Posterior vena cava (tissue), 2 donors: ENCODE results near the gene HLA-E. TPM values are rescaled to one million over a fixed set of nuclear protein-coding genes. Genes with fewer than 3 reads are reported as not detected.

Experiments
- DNase-seq: peaks from one replicate; pipeline ENCODE4 v3.0.0-alpha.2; 2020; ENCODE audit warnings: low spot score
- intact Hi-C, 2 donors: fragments of 100-400 bp; cut with DNase I; formaldehyde crosslinking; loops; one replicate each; pipeline versions ENCODE4 v1.14.1 to v1.14.2; 2022 to 2023
- long read RNA-seq, 2 donors: library from polyadenylated mRNA; unstranded; transcript quantifications; one replicate each; pipeline ENCODE4 v2.0.0, GENCODE V29; 2020 to 2021
- total RNA-seq, 2 donors: library from RNA; stranded (reverse); fragmentation: NEBNext Ultra II Directional; extraction: Animal tissue kit (Norgen Biotek cat#: 25700); gene quantifications; one replicate each; pipeline ENCODE4 v1.2.1, GENCODE V29; 2021
- donor health status: DM: yes; HTN: yes; CAD: no.
- donor health status: DM: yes; HTN: yes; CAD: no.

HLA-E gene
- total RNA-seq, result 100 to 1,000 TPM; 304 to 327 TPM
- long read RNA-seq, donor 1, transcript HLA-E-201 (8 exons, 2,601 nt), result major isoform, 147 of 264 reads
- long read RNA-seq, donor 1, partial matches to known transcripts, result 106 of 264 reads
- long read RNA-seq, donor 1, other reads (novel, unspliced or antisense), result 11 of 264 reads
- long read RNA-seq, donor 2, transcript HLA-E-201 (8 exons, 2,601 nt), result major isoform, 1,219 of 1,484 reads
- long read RNA-seq, donor 2, partial matches to known transcripts, result 200 of 1,484 reads
- long read RNA-seq, donor 2, other reads (novel, unspliced or antisense), result 65 of 1,484 reads

- peak; percentile 97 for DNase-seq
- intact Hi-C loops, result no loop called here
Measured at GRCh38 chr6:30489081-30490025, at the start of gene HLA-E. Gene HLA-E (plus strand): TSS chr6:30489509. CDS start chr6:30489532, 23 bp downstream.

DNA sequence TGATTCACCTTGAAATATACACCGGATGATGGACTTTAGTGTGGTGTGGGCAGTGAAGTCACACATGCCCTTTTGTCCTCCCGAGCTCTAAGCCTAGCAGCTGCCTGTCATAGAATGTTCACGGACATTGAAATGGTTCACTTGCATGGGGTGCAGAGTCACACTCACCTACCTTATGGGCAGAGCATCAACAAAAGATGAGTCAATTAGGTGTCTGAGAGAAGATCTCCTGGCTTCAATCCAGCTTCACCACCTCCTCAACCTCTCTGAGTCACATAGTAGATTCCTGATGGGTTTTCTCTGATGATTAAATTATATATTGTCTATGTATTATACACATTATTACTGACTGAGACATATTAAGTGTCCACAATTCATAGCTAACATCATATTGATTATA is 48.1 kb upstream of the HLA-E start:
- no peak for DNase-seq
- intact Hi-C loops, result no loop called here

DNA sequence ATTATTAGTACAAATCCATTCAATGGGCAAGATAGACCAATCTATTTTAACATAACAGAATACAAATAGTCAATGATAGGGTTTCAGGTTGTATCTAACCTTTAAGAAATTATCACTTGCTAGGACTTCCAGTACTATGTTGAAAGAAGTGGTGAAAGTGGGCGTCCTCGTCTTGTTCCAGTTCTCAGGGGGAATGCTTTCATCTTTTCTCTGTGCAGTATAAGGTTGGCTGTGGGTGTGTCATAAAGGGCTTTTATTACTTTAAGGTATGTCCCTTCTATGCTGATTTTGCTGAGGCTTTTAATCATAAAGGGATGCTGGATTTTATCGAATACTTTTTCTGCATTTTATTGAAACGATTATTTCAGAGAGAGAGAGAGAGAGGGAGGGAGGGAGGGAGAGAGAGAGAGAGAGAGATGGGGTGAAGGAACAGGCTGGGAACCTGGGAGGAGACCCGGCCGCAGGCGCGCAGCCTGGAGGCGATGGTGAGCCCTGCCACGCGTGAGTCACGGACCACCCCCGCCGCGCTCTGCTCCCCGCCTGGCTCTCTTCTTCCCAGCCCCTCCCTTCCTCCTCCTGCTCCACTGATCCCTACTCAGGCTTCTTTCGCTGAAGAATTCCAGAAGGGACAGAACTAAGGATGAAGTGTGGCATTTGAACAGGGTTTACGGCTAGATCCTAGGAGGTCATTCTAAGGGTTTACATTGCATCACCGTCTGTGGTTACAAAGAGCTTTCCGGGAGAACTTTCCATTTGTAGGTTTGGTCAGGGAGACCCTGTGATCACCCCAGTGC is 45.5 kb upstream of the HLA-E start:
- intact Hi-C loops, result no loop called here

DNA sequence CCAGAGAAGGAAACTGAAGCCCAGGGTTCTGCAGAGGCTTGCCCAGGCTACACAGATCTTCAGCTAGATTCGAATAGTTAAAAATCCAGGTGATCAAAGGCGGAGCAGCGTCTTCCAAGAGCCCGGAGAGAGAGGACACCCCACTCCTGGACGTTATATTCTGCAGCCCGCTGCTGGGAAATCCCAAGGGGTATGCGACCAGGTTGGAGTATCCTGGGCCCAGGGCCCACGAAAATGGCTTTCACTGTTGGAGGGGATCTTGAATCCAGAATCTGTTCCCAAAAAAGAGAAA is 44.9 kb upstream of the HLA-E start:
- intact Hi-C loops, result no loop called here

More for the DNA sequence above, 45.5 kb upstream of the HLA-E start:
- DNase-seq, result no peak

DNA sequence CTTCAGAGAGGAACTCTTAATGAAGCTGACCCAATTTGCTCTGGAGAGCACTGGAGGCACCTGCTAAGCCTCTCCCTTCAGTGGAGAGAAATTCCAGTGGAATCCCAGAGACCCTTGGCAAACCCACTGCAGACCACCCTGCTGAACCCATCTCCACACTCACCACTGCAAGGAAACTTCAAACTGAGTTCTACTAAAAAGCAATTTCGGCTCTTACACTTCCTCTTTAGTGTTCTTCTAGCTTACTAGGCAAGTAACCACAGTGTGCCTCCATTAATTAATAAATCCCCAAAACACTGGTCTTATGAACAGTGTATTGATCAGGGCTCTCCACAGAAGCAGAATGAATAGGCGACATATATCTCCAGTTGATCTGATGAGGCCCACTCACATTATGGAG is 43.0 kb upstream of the HLA-E start:
- intact Hi-C loops, result no loop called here
- DNase-seq, result no peak

More for the DNA sequence above, 44.9 kb upstream of the HLA-E start:
- no peak for DNase-seq

GRCh38 chr6:30447237-30447636 is 42.1 kb upstream of the HLA-E start:
- intact Hi-C loops, result no loop called here
- no peak for DNase-seq

- intact Hi-C loops, result no loop called here
- DNase-seq, result no peak
Measured at GRCh38 chr6:30450548-30450908, 38.8 kb upstream of the HLA-E start.

DNA sequence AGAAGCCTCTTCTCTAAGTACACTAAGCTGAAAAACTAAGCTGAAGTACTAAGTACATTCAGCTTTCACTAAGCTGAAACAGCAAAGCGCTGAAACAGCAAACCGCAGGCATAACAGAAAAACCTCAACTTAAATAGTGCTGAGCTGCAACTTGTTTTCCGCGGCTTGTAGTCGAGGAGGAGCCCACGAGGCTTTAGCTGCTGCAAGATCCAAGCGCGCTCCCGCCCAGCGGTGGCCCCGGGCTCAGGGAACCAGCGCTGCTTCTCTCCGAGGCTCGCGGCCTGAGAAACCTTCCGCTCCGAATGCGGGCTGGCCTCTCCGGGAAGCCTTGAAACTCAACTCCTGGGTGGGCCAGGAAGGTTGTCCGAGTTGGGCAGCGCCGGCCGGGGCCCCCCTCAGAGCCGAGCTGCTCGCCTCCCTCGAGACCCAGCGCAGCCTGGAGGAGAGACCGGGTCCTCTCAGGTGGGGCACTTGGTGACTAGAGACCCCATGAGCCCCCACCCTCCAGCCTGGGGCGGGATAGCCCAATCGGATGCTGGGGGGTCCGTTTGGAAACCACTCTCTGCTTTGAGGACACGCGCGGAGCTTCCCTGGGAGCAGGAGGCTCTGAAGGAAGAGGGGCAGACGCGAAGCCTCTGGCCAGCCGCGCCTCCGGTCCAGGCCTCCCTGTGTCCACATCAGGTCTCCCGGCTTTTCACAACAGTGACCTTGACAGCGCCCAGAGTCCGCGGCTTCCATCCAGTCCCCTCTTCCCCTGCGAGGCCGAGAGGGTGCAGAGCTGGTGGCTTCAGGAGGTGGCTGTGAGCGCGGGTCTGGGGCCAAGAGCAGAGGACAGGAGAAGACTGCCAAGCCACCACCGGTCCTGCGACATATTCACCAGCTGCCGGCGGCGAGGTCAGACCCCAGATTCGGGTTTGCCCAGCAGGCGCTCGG is 38.1 kb upstream of the HLA-E start:
- DNase-seq, result peak; percentile 88
- intact Hi-C loops, result no loop called here

GRCh38 chr6:30452736-30453507 is 36.4 kb upstream of the HLA-E start:
- no peak for DNase-seq
- intact Hi-C loops, result no loop called here

- intact Hi-C loops, result no loop called here
- DNase-seq, result peak; percentile 96
Measured at GRCh38 chr6:30453508-30454116, 35.7 kb upstream of the HLA-E start.

GRCh38 chr6:30459145-30459544 is 30.2 kb upstream of the HLA-E start:
- intact Hi-C loops, result no loop called here
- DNase-seq, result no peak

- no peak for DNase-seq
- intact Hi-C loops, result no loop called here
Measured at GRCh38 chr6:30461055-30461454, 28.3 kb upstream of the HLA-E start.

- intact Hi-C loops, result no loop called here
- DNase-seq, result no peak
Measured at GRCh38 chr6:30462482-30462881, 26.8 kb upstream of the HLA-E start.

- intact Hi-C loops, result no loop called here
- DNase-seq, result no peak
Measured at GRCh38 chr6:30463242-30463641, 26.1 kb upstream of the HLA-E start.

GRCh38 chr6:30463651-30464618 is 25.4 kb upstream of the HLA-E start:
- intact Hi-C loops, result no loop called here
- DNase-seq, result peak; percentile 89

DNA sequence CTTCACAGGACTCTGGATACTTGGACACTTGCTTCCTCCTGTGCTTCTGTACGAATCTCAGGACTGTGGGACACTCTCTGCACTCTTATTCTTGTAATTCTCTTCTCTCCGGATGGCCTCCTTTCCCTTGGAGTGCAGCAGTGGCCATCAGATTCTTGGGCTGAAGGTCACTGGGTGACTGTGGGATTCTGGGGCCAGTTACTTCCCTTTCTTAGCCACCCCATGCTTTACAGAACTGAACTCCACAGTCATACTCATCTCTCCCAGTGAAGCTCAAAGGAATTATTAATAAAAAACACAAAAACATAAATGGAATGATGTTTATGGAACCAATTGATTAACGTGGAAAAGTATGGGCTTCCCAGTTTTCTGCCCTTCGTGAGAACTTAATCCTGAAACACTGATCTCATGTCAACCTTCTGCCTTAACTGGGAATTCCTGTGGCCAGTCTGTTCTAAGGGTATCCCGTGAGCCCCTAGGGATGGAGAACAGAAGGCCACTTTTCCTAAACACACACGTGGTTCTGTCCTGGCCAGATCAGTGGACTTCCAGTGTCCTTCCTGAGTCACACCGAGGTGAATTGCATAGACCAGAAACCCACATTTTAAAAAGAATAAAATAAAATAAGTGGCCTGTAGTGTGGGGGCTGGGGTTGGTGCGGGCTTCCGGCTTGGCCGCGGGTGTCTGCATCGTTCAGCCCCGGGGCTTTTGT is 23.6 kb upstream of the HLA-E start:
- no peak for DNase-seq
- intact Hi-C loops, result no loop called here
